Stimulated activated CD4-positive, alpha-beta T cell treated with anti-CD3 and anti-CD28 coated beads, Interleukin-12 subunit alpha, Interleukin-12 subunit beta, amount 100 ng/mL, for 24 hours (primary cell): ENCODE data around the gene SLC22A4.

ENCODE experiments used
- DNase-seq, 2 experiments: peaks; one replicate each; pipeline ENCODE4 v3.0.0-alpha.2; 2020; ENCODE audit warnings: low read depth in 2 of 2

SLC22A4 gene

GRCh38 chr5:132300577-132301343 is 6.6 kb downstream of the SLC22A4 start:
- DNase-seq, result no peak

- no peak for DNase-seq
Observed at GRCh38 chr5:132301344-132302271, 7.4 kb downstream of the SLC22A4 start.

GRCh38 chr5:132302413-132302812 is 8.2 kb downstream of the SLC22A4 start:
- DNase-seq, result no peak

- no peak for DNase-seq
Observed at GRCh38 chr5:132303589-132303988, 9.4 kb downstream of the SLC22A4 start.

GRCh38 chr5:132305420-132305819 is 11.2 kb downstream of the SLC22A4 start:
- DNase-seq, result no peak

- no peak for DNase-seq
Observed at GRCh38 chr5:132308701-132309100, 14.5 kb downstream of the SLC22A4 start.

GRCh38 chr5:132309679-132310078 is 15.5 kb downstream of the SLC22A4 start:
- no peak for DNase-seq

- no peak for DNase-seq
Observed at GRCh38 chr5:132310141-132310834, 16.1 kb downstream of the SLC22A4 start.

- no peak for DNase-seq
Observed at GRCh38 chr5:132313366-132313765, 19.2 kb downstream of the SLC22A4 start.

- no peak for DNase-seq
Observed at GRCh38 chr5:132313961-132314432, 19.8 kb downstream of the SLC22A4 start.

GRCh38 chr5:132315529-132316067 is 21.4 kb downstream of the SLC22A4 start:
- no peak for DNase-seq

GRCh38 chr5:132319975-132320374 is 25.8 kb downstream of the SLC22A4 start:
- no peak for DNase-seq

- DNase-seq, result no peak
Observed at GRCh38 chr5:132321109-132321721, 27.0 kb downstream of the SLC22A4 start.

GRCh38 chr5:132322266-132322665 is 28.1 kb downstream of the SLC22A4 start:
- no peak for DNase-seq

- DNase-seq, result no peak
Observed at GRCh38 chr5:132323202-132323601, 29.0 kb downstream of the SLC22A4 start.

- no peak for DNase-seq
Observed at GRCh38 chr5:132325691-132326090, 31.5 kb downstream of the SLC22A4 start.

GRCh38 chr5:132327252-132327955 is 33.2 kb downstream of the SLC22A4 start:
- DNase-seq, result no peak

GRCh38 chr5:132334812-132335211 is 40.6 kb downstream of the SLC22A4 start:
- DNase-seq, result no peak

GRCh38 chr5:132335402-132335801 is 41.2 kb downstream of the SLC22A4 start:
- no peak for DNase-seq

- DNase-seq, result no peak
Observed at GRCh38 chr5:132339502-132339901, 45.3 kb downstream of the SLC22A4 start.
